Nephron progenitor cell (in vitro differentiated cells): ENCODE data around the gene ZNF398.

Experiments
- DNase-seq: peaks from one replicate; pipeline ENCODE4 v3.0.0; 2021
- H3K27ac Mint-ChIP-seq: 2 replicates; pipeline ENCODE4 v1.8.0; 2021; ENCODE audit warnings: mild to moderate bottlenecking, moderate library complexity, mixed read lengths
- H3K27me3 Mint-ChIP-seq: 2 replicates; pipeline ENCODE4 v1.8.0; 2021; ENCODE audit warnings: mild to moderate bottlenecking, low read depth, mixed read lengths; ENCODE audit not compliant: poor library complexity
- H3K36me3 Mint-ChIP-seq: 2 replicates; pipeline ENCODE4 v1.8.0; 2021; ENCODE audit warnings: low read depth, mixed read lengths
- H3K4me1 Mint-ChIP-seq: 2 replicates; pipeline ENCODE4 v1.8.0; 2021; ENCODE audit warnings: mixed read lengths
- H3K4me3 Mint-ChIP-seq: 2 replicates; pipeline ENCODE4 v1.8.0; 2021; ENCODE audit warnings: mild to moderate bottlenecking, moderate library complexity, mixed read lengths
- H3K9me3 Mint-ChIP-seq: 2 replicates; pipeline ENCODE4 v1.8.0; 2021; ENCODE audit warnings: mild to moderate bottlenecking, moderate library complexity, mixed read lengths
- CTCF ChIP-seq: fragments of 200-600 bp; sonication (generic); IDR thresholded peaks from 2 replicates; pipeline ENCODE4 v1.5.0; 2021; ENCODE audit warnings: antibody characterized with exemption

Gene ZNF398

GRCh38 chr7:149226840-149227494, 79.7 kb downstream of the ZNF398 start:
- DNase-seq: no peak
- TF ChIP-seq CTCF: no peak
- Mint-ChIP-seq H3K27ac (no peak overlapping the region), H3K9me3 (no peaks in the 10 kb centered on the region), H3K27me3 (peaks cover 3% of the 10 kb centered on the region), H3K4me1 (no peaks in the 10 kb centered on the region), H3K4me3 (no peak overlapping the region), H3K36me3 (peaks cover 15% of the 10 kb centered on the region)

GRCh38 chr7:149228831-149229471, 81.7 kb downstream of the ZNF398 start:
- H3K4me1 Mint-ChIP-seq: no peaks in the 10 kb centered on the region
- H3K27me3 Mint-ChIP-seq: peaks cover 10% of the 10 kb centered on the region
- no peaks in the 10 kb centered on the region for H3K9me3 Mint-ChIP-seq
- no peak overlapping the region for H3K4me3 Mint-ChIP-seq
- no peak for TF ChIP-seq CTCF
- peaks cover 15% of the 10 kb centered on the region for H3K36me3 Mint-ChIP-seq
- peak overlapping the region; percentile 13 for H3K27ac Mint-ChIP-seq
- DNase-seq: no peak

GRCh38 chr7:149229526-149229925, 82.3 kb downstream of the ZNF398 start:
- H3K27me3 Mint-ChIP-seq: peaks cover 10% of the 10 kb centered on the region
- H3K4me3 Mint-ChIP-seq: no peak overlapping the region
- H3K9me3 Mint-ChIP-seq: no peaks in the 10 kb centered on the region
- DNase-seq: no peak
- TF ChIP-seq CTCF: no peak
- peaks cover 15% of the 10 kb centered on the region for H3K36me3 Mint-ChIP-seq
- H3K4me1 Mint-ChIP-seq: no peaks in the 10 kb centered on the region
- no peak overlapping the region for H3K27ac Mint-ChIP-seq

- DNase-seq: no peak
- Mint-ChIP-seq H3K27ac (no peak overlapping the region), H3K27me3 (peaks cover 28% of the 10 kb centered on the region), H3K9me3 (no peaks in the 10 kb centered on the region), H3K36me3 (no peaks in the 10 kb centered on the region), H3K4me1 (no peaks in the 10 kb centered on the region), H3K4me3 (no peak overlapping the region)
- no peak for TF ChIP-seq CTCF
Observed at GRCh38 chr7:149232362-149232761, 85.1 kb downstream of the ZNF398 start.
